LNCAP (cell line): ENCODE measurements around the gene R3HDM1.

ENCODE experiments used
- CTCF ChIP-seq: fragments of 450-650 bp; IDR thresholded peaks from 2 replicates; pipeline ENCODE4 v1.5.1; 2017; ENCODE audit warnings: mild to moderate bottlenecking

Gene R3HDM1

DNA sequence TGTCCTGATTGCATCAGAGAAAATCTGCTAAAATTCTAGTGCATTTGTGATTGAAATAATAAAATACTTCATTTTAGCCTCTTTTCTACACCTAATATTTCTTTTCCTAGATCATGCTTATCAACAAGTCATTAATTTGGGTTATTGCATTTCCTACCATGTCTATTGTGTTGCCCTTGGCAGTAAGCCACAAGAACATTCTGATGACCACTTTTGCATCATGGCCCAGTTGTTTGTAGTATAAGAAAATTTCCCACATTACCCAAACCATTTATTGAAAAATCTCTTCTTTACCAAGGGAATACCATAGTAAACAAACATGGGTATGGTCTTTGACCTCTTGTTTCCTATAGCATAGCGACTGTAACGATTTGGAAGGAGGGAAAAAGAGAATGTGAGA lies 76.3 kb downstream of the R3HDM1 start:
- TF ChIP-seq CTCF, result no peak

DNA sequence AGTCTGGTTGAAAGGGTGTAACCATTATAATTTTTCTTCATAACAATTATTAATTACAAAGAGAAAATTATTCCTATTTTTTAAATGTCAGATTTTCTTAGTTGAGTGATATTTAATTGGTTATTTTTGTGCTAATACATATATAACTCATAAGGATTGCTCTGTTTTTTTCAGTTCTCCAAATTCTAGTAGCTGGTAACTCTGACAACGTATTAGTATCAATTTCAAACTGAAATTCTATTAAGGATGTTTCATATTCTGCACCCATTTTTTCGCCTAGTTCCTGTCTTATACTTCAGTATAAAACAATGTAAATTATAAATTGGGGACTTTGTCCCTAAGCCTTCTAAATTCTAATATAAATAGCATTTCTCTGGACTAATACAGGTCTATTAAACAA lies 81.0 kb downstream of the R3HDM1 start:
- no peak for TF ChIP-seq CTCF

DNA sequence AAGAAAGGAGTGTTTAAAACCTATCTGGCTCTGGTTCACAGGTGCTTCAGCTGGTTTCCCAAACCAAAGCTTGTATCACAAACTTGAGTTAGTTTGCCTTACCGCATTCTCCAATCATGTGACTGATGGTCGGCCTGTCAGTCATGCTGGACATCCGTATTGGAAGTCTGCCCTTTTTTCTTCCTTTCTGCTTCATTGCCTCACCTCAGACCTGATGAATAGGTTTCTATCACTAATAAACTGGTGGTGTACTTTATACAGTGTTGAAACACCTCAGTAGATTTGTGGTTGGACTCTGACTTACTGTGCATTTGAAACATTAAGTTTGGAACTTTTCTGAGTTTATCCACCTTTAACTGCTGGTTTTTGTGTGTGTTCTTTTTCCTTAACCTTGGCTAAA lies 84.1 kb downstream of the R3HDM1 start:
- no peak for TF ChIP-seq CTCF

DNA sequence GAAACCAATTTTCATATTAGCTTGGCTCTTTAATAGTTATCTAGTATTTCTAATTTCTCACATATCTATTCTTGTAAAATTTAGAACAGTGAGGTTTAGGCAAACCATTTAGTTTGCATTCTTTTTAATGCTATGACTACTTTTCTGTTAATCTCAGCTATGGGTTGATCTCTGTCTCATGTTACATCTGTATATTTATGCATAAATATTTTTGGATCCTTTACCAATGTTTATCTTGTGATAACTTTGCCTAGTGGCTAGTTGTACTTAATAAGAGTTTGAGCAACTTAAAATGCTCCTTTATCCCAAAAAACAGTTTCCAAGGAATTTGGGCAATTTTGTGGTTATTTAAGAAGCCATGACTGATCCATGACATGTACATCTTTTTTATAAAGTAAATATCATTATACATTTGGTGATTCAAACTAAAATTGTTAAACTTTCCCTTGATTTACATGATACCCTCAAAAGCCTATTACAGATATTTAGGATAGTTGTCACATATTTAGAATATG lies 86.3 kb downstream of the R3HDM1 start:
- TF ChIP-seq CTCF, result no peak

- no peak for TF ChIP-seq CTCF
Observed at GRCh38 chr2:135620198-135620597, 88.9 kb downstream of the R3HDM1 start.

GRCh38 chr2:135629520-135629919 lies 98.2 kb downstream of the R3HDM1 start:
- no peak for TF ChIP-seq CTCF

DNA sequence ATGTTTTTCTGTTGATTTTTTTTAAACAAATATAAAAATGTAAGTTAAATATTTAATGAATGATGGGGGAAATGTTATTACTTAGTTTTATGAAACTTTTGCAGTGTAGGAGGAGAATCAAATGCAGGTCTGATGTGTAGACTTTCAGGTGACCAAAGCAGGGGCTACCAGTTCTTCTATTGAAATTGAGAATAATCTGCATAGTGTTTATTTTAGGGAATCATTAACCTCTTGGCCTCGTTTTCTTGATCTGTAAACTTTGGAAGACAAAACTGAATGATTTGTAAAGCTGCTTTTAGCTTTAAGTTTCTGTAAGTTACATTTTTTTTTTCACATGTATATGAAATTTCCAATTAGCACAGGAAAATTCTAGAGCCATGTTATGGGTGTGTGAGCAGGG lies 99.2 kb downstream of the R3HDM1 start:
- no peak for TF ChIP-seq CTCF

- no peak for TF ChIP-seq CTCF
Observed at GRCh38 chr2:135633582-135633981, 102.3 kb downstream of the R3HDM1 start.
